PC-3 (cell line): ENCODE measurements around the gene CMBL. TPM values are rescaled to one million over a fixed set of nuclear protein-coding genes. Genes with fewer than 3 reads are reported as not detected.

ENCODE experiments used
- ATAC-seq: fragments of 200-7000 bp; cut with Tn5 transposase; 2 replicates; pipeline ENCODE4 v1.9.1; 2020; ENCODE audit warnings: mild to moderate bottlenecking, moderate library complexity
- BruUV-seq: library from RNA; stranded (reverse); fragments of 400-500 nt; replicated peaks from 2 replicates; lab custom pipeline; 2021; lab: Mats Ljungman, UMichigan
- CTCF ChIA-PET: fragments of 300-600 bp; sonication (Branson Sonifier 250); formaldehyde crosslinking; loops from one replicate; lab custom pipeline; 2022; ENCODE audit warnings: antibody characterized with exemption; lab: Charles Lee
- POLR2A ChIA-PET: fragments of 300-600 bp; sonication (Branson Sonifier 250); formaldehyde crosslinking; loops from one replicate; lab custom pipeline; 2022; ENCODE audit warnings: antibody characterized with exemption; ENCODE audit not compliant: unreplicated experiment; lab: Charles Lee
- DNase-seq: peaks from one replicate; pipeline ENCODE4 v3.0.0-alpha.2; 2015
- H2AFZ ChIP-seq: fragments of 300-600 bp; sonication (generic); 2 replicates; pipeline ENCODE4 v1.6.0; 2016; ENCODE audit warnings: antibody characterized with exemption, low read length
- H3F3A ChIP-seq: fragments of 300-600 bp; sonication (generic); one replicate; pipeline ENCODE4 v1.6.0; 2017; ENCODE audit warnings: antibody characterized with exemption, low read length, control low read depth, mild to moderate bottlenecking; ENCODE audit not compliant: unreplicated experiment
- H3K27ac ChIP-seq: fragments of 300-600 bp; sonication (generic); 2 replicates; pipeline ENCODE4 v1.5.1; 2016; ENCODE audit warnings: mild to moderate bottlenecking, low read length
- H3K27me3 ChIP-seq: fragments of 300-600 bp; sonication (generic); 2 replicates; pipeline ENCODE4 v1.6.1; 2016; ENCODE audit warnings: low read length, mixed read lengths
- H3K36me3 ChIP-seq: fragments of 300-600 bp; sonication (generic); 2 replicates; pipeline ENCODE4 v1.6.1; 2016; ENCODE audit warnings: low read depth, mixed run types, low read length, mixed read lengths
- H3K4me1 ChIP-seq: fragments of 300-600 bp; sonication (generic); 2 replicates; pipeline ENCODE4 v1.5.1; 2016; ENCODE audit warnings: low read length; ENCODE audit not compliant: insufficient read depth
- H3K4me2 ChIP-seq: fragments of 300-600 bp; sonication (generic); 2 replicates; pipeline ENCODE4 v1.6.0; 2016; ENCODE audit warnings: low read length
- H3K4me3 ChIP-seq: fragments of 300-600 bp; sonication (generic); 2 replicates; pipeline ENCODE4 v1.5.1; 2016; ENCODE audit warnings: mild to moderate bottlenecking, low read length, mixed read lengths
- H3K79me2 ChIP-seq: fragments of 300-600 bp; sonication (generic); 2 replicates; pipeline ENCODE4 v1.6.1; 2017; ENCODE audit warnings: low read length, mixed read lengths
- H3K9ac ChIP-seq: fragments of 300-600 bp; sonication (generic); 2 replicates; pipeline ENCODE4 v1.6.0; 2016; ENCODE audit warnings: mild to moderate bottlenecking, low read length
- H3K9me2 ChIP-seq: fragments of 300-600 bp; sonication (generic); replicated peaks from 2 replicates; pipeline ENCODE4 v1.6.1; 2016; ENCODE audit warnings: mixed run types, low read length, mixed read lengths
- H3K9me3 ChIP-seq: fragments of 300-600 bp; sonication (generic); 2 replicates; pipeline ENCODE4 v1.6.1; 2016; ENCODE audit warnings: low read length, mixed read lengths
- H4K20me1 ChIP-seq: fragments of 300-600 bp; sonication (generic); 2 replicates; pipeline ENCODE4 v1.6.1; 2016; ENCODE audit warnings: low read length, mixed read lengths
- CTCF ChIP-seq: fragments of 300-600 bp; sonication (generic); conservative IDR thresholded peaks from 2 replicates; pipeline ENCODE4 v1.5.1; 2017; ENCODE audit warnings: antibody characterized with exemption, low read depth, mild to moderate bottlenecking, low read length
- EZH2 ChIP-seq: fragments of 300-600 bp; sonication (generic); IDR thresholded peaks from one replicate; pipeline ENCODE4 v1.6.1; 2017; ENCODE audit warnings: antibody characterized with exemption, mild to moderate bottlenecking, low read length; ENCODE audit not compliant: unreplicated experiment
- EZH2phosphoT487 ChIP-seq: fragments of 300-600 bp; sonication (generic); IDR thresholded peaks from 2 replicates; pipeline ENCODE4 v1.6.1; 2018; ENCODE audit warnings: mild to moderate bottlenecking, antibody characterized with exemption, low read length, borderline replicate concordance
- intact Hi-C: fragments of 100-400 bp; cut with micrococcal nuclease; formaldehyde crosslinking; loops from 2 replicates; pipeline ENCODE4 v1.9.0; 2023
- total RNA-seq: library from RNA; depleted of rRNA; stranded (reverse); fragments of >200 nt; gene quantifications from 2 replicates; pipeline ENCODE4 v1.2.3, GENCODE V29; 2014

CMBL gene
- total RNA-seq, 1 experiment from 2014 or later: 35.7 TPM

- intact Hi-C loops: no loop called here
Measured at GRCh38 chr5:10289991-10290390, 17.7 kb downstream of the CMBL start.

GRCh38 chr5:10289353-10289752, 18.3 kb downstream of the CMBL start:
- TF ChIP-seq CTCF (no peak), EZH2phosphoT487 (no peak), EZH2 (no peak)
- Histone ChIP-seq H3K27ac (no peak overlapping the region), H3K9me3 (no peaks in the 10 kb centered on the region), H3K79me2 (peaks cover 31% of the 10 kb centered on the region), H3K27me3 (no peaks in the 10 kb centered on the region), H3K9ac (no peak overlapping the region), H3K9me2 (no peaks in the 10 kb centered on the region), H3K4me1 (no peaks in the 10 kb centered on the region), H3K4me2 (no peak overlapping the region), H2AFZ (no peak overlapping the region), H3K36me3 (peaks cover 38% of the 10 kb centered on the region), H4K20me1 (no peaks in the 10 kb centered on the region), H3F3A (no peaks in the 10 kb centered on the region), H3K4me3 (no peak overlapping the region)
- intact Hi-C loops: no loop called here
- no TSS peak for BruUV-seq
- CTCF ChIA-PET: no interaction called here
- ATAC-seq (no peak), DNase-seq (no peak)
- POLR2A ChIA-PET: no interaction called here

More at GRCh38 chr5:10289991-10290390, 17.7 kb downstream of the CMBL start:
- Histone ChIP-seq H3K4me2 (no peak overlapping the region), H3K79me2 (peaks cover 36% of the 10 kb centered on the region), H3K9me3 (no peaks in the 10 kb centered on the region), H3K27me3 (no peaks in the 10 kb centered on the region), H3K36me3 (peaks cover 38% of the 10 kb centered on the region), H3K27ac (no peak overlapping the region), H3K4me3 (no peak overlapping the region), H3F3A (no peaks in the 10 kb centered on the region), H2AFZ (no peak overlapping the region), H3K4me1 (no peaks in the 10 kb centered on the region), H3K9ac (no peak overlapping the region), H4K20me1 (no peaks in the 10 kb centered on the region), H3K9me2 (no peaks in the 10 kb centered on the region)
- ChIA-PET POLR2A (no interaction called here), CTCF (no interaction called here)
- no TSS peak for BruUV-seq
- ATAC-seq (no peak), DNase-seq (no peak)
- no peak for TF ChIP-seq CTCF
- TF ChIP-seq EZH2phosphoT487: no peak
- TF ChIP-seq EZH2: no peak

GRCh38 chr5:10288592-10289219, 19.0 kb downstream of the CMBL start:
- H3K27me3 ChIP-seq: no peaks in the 10 kb centered on the region
- no peak overlapping the region for H3K27ac ChIP-seq
- H3K9me3 ChIP-seq: no peaks in the 10 kb centered on the region
- H3K4me3 ChIP-seq: no peak overlapping the region
- peaks cover 38% of the 10 kb centered on the region for H3K36me3 ChIP-seq
- ChIA-PET CTCF (no interaction called here), POLR2A (no interaction called here)
- no TSS peak for BruUV-seq
- no peak overlapping the region for H3K9ac ChIP-seq
- no peak overlapping the region for H2AFZ ChIP-seq
- DNase-seq (peak; percentile 43), ATAC-seq (no peak)
- intact Hi-C loops: no loop called here
- no peaks in the 10 kb centered on the region for H3F3A ChIP-seq
- peaks cover 25% of the 10 kb centered on the region for H3K79me2 ChIP-seq
- H4K20me1 ChIP-seq: no peaks in the 10 kb centered on the region
- no peak overlapping the region for H3K4me2 ChIP-seq
- no peaks in the 10 kb centered on the region for H3K4me1 ChIP-seq
- TF ChIP-seq CTCF: no peak
- no peak for TF ChIP-seq EZH2
- no peak for TF ChIP-seq EZH2phosphoT487
- H3K9me2 ChIP-seq: no peaks in the 10 kb centered on the region
